GM18519 (cell line): ENCODE measurements around the gene PSTPIP2.
"Not testable (repeated sequence)": the region's sequence is repeated elsewhere in the genome, so short reads cannot be mapped to it uniquely, and the experiment has no call there.

Experiments
- ATAC-seq: cut with Tn5 transposase; IDR thresholded peaks from one replicate; pipeline ENCODE4 v1.9.1; 2021; ENCODE audit warnings: mild to moderate bottlenecking, moderate library complexity; ENCODE audit not compliant: unreplicated experiment, low FRiP score

Gene PSTPIP2

DNA sequence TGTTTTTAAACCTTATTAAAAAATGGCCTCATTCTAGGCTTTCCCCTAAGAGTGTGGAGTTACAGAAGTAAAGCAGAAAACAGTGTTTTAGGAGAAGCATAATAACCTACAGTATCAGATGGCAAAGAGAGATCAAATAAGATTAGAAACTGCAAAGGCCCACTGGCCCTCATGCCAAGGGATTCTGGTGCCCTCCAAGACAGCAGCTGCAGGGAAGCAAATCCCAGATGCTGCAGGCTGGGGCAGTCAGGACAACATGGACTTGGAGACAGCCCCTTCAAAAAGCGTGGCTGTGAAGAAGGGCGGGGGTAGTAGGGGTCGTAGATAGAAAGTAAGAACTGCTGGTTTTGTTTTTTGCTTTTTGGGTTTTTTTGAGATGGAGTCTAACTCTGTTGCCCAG lies 76.6 kb downstream of the PSTPIP2 start:
- ATAC-seq: no peak

DNA sequence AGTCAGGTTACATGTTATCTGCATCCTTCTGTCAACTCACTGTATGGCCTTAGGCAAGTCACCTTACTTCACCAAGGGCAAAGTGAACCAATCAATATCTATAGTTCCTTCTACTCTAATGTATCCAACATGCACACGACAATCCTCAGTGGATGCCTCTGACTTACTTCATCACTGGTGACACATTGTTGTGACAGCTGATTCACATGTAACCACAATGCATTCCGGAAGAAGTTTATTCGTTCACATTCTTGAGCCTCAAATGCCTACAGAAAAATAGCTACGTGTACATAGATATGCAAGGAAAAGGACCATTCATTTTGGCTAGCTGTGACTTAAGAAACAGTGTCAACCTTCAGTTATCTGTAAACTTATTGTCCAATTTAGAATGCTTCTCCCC lies 78.6 kb downstream of the PSTPIP2 start:
- ATAC-seq: no peak

- ATAC-seq: not testable (repeated sequence)
Measured at GRCh38 chr18:45992527-45992926, 79.5 kb downstream of the PSTPIP2 start.

DNA sequence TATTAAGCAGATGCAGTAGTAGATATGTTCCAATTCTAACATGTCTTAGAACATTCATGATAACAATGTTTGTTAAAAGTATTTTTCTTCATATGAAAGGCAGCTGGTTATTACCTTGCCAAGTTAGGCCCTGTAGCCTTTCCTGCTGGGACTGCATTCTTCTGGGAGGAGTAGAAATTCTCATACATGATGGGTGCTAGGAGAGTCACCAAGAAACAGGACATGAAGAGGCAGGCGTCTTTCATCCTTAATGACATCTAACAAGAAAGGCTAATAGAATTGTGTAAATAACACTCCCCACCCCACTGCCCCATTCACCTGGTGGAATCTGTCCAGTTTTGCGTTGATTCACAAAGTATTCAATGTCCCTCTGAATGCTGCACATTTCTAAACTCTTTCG lies 80.3 kb downstream of the PSTPIP2 start:
- no peak for ATAC-seq

DNA sequence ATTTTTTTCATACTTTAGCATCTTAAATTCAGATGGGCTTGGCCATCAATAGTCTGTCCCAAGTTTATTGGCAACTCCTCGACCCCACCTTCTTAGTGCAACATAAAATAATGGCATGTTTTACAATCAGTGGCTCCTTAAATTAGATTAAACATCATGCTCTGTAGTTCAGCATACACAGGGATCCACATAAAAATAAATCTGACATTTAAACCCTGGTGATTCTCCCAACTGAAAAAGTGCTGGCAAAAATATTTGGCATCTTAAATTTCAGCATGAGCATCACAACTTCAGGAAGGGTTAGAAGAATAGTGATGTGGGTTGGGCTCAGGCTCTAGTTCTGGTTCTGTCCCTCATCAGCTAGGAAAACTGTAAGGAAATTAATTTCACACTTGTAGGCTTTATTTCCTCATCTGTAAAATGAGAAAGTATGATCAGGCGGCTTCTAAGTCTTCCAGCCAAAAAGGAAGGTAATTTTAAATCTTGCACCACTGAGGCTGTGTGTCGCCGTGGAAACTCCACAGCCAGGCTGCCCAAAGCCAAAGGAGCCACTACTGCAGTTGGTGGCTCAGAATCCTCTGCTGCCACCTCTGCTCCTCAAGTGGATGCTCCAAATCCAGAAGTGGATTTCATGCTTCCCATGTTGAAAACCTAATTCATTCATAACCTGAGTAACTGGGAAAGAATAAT lies 87.4 kb downstream of the PSTPIP2 start:
- ATAC-seq: no peak

DNA sequence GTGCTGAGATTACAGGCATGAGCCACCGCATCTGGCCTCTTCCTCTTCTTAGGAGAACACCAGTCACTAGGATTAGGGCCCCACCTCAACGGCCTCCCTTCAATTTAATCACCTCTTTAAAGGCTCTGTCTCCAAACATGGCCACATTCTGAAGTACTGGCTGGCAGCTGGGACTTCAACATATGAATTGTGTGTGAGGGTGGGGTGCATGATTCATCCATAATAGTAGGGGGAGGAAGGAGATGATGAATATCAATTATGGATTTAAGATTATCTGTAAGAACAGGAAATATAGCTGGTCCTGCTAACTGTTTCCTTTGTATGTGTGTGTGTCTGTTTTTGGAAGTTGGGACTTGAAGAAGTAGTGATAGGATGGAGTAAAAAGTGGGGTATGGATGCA lies 90.2 kb downstream of the PSTPIP2 start:
- ATAC-seq: no peak

- ATAC-seq: no peak
Measured at GRCh38 chr18:45980229-45980628, 91.8 kb downstream of the PSTPIP2 start.

- ATAC-seq: no peak
Measured at GRCh38 chr18:45978084-45978483, 94.0 kb downstream of the PSTPIP2 start.

DNA sequence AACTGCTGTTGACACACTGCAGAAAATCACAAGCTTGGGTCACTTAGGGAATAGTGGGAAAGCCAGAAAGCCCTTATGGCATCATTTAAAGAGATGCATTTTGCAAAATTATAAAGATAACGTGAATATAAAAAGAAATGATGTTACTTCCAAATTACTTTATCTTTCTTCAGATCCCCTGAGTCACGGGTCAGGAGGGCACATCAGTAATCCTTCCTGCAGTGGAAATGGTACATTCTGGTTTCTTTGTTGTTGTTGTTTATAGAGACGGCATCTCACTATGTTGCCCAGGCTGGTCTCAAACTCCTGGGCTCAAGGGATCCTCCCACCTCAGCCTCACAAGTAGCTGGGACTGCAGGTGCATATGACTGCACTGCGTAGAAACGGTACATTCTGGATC lies 95.1 kb downstream of the PSTPIP2 start:
- no peak for ATAC-seq

GRCh38 chr18:45976566-45976965 lies 95.5 kb downstream of the PSTPIP2 start:
- ATAC-seq: no peak

- ATAC-seq: peak; percentile 41
Measured at GRCh38 chr18:45974088-45974536, 97.9 kb downstream of the PSTPIP2 start.

DNA sequence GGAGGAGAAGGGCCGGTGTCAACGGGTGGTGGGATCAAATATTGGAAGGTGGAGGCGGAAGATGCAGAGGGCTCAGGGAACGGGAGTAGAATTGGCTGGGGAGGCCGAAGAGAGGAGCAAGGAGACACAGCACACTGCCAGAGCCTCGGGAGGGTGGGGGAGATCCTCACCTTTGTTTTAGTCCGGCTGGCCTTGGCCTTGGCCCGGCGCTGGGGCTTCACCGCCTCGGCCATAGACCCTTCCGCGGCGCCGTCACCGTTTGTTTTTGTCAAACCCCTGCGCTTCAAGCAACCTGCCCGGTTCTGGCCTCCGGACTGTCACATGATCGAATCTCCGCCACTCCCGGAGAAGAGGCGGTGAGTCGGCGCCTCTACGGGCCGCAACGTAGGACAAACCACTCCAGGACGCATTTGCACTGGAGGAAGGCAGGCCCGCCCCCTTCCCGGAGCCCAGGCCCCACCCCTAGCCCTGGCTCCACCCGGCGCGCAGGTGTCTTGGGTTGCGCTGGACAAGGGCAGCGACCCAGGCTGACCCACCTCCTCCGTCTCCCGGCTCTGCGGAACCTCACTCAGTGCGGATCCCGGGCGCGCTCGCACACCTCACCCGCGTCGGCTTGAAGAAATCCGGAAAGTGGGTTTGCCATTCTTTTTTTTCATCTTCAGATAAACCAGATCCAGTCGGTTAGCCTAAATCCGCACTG lies 104.9 kb downstream of the PSTPIP2 start, which contains the start of gene EPG5:
Gene EPG5, minus strand, starts transcription at position 323 of the 700 bp plus-strand sequence. Its CDS starts 90 bp downstream, at position 233.
- ATAC-seq: peak; percentile 95

DNA sequence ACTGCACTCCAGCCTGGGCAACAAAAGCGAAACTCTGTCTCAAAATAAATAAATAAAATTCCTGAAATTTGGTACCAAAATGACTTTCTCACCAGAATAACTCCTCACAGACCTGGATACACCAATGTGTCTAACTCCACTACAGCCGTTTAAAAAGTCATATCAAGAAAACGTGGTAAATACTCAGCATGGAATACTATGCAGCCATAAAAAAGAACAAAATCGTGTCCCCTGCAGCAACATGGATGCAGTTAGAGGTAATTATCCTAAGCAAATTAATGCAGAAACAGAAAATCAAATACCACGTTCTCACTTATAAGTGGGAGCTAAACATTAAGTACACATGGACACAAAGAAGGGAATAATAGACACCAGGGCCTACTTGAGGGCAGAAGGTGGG lies 107.1 kb downstream of the PSTPIP2 start:
- ATAC-seq: not testable (repeated sequence)

DNA sequence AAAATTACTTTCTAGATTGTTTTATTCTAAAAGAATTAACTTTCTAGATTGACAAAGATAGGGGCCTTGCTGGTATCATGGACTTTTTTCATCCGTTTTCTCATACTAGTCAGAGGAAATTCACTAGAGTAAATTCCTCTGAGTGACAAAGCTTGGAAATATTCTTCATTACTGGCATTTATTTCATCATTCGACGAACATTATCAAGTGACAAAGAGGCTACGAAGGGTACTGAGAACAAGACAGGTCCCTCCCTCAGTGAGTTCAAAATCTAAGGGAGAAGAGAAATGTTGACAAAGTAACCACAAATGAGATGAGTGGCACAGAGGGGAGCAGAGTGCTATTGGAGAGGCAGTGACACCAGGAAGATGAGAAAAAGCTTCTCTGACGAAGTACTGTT lies 109.2 kb downstream of the PSTPIP2 start:
- no peak for ATAC-seq

GRCh38 chr18:45962461-45962860 lies 109.6 kb downstream of the PSTPIP2 start:
- no peak for ATAC-seq

DNA sequence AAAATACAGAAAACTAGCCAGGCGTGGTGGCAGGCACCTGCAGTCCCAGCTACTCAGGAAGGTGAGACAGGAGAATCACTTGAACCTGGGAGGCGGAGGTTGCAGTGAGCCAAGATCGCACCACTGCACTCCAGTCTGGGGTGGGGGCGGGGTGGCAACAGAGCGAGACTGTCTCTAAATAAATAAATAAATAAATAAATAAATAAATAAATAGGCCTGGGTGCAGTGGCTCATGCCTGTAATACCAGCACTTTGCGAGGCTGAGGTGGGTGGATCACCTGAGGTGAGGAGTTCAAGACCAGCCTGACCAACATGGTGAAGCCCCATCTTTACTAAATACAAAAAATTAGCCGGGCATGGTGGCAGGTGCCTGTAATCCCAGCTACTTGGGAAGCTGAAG lies 112.6 kb downstream of the PSTPIP2 start:
- not testable (repeated sequence) for ATAC-seq

- no peak for ATAC-seq
Measured at GRCh38 chr18:45958730-45959129, 113.3 kb downstream of the PSTPIP2 start.

DNA sequence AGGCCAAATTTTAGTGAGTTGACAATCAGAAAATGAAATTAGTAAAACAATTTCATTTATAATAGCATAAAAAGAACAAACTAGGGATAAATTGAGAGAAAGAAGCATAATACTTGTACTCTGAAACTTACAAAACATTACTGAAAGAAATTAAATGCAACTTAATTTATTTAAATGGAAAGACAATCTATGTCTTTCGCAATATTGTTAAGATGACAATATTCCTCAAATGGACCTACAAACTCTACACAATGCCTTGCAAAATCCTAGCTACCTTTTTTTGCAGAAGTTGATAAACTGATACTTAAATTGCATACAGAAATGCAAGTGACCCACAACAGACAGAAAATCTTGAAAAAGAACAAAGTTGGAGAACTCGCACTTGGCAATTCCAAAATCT lies 114.0 kb downstream of the PSTPIP2 start:
- ATAC-seq: no peak

- no peak for ATAC-seq
Measured at GRCh38 chr18:45957100-45957499, 115.0 kb downstream of the PSTPIP2 start.

- no peak for ATAC-seq
Measured at GRCh38 chr18:45954070-45954934, 117.8 kb downstream of the PSTPIP2 start.
